ENCODE data around the gene MLPH. TPM values are rescaled to one million over a fixed set of nuclear protein-coding genes. Genes with fewer than 3 reads are reported as not detected.

The MLPH gene
- total and polyA plus RNA-seq, 8 donors, result 61.3 to 657 (median 344) TPM

- TF ChIP-seq EP300 (IDR thresholded peaks at IDR 0.05) (no peak), POLR2AphosphoS5 (IDR thresholded peaks at IDR 0.05) (no peak), CTCF (IDR thresholded peaks at IDR 0.05) (no peak), POLR2A (IDR thresholded peaks at IDR 0.05) (no peak)
- Histone ChIP-seq H3K27me3 (no peaks in the 10 kb centered on the region), H3K36me3 (peaks cover 0 to 59% (median 35%) of the 10 kb centered on the region in 4 donors), H3K4me3 (no peak overlapping the region), H3K27ac (peak overlapping the region in 1 of 5 donors; percentile 16), H3K9me3 (no peaks in the 10 kb centered on the region), H3K4me1 (peaks cover 34 to 49% (median 43%) of the 10 kb centered on the region in 4 donors)
- 73 to 87% (median 80%) methylated on average over 6 of the region's 6 CpGs for whole genome bisulfite sequencing, 5 donors
- intact Hi-C loops (cut with DNase I; ENCODE audit: low total_unique reads), result loop anchor here (5.0 kb wide), 1 partner anchor 58 kb away; no protein-coding TSS in a partner anchor
- DNase-seq, result no peak
Measured at GRCh38 chr2:237514474-237515130, 27.6 kb downstream of the MLPH start.

GRCh38 chr2:237515166-237515565 is 28.1 kb downstream of the MLPH start:
- intact Hi-C loops (cut with DNase I; ENCODE audit: low total_unique reads), result no loop called here
- 88 to 91% (median 90%) methylated on average over 16 of the region's 16 CpGs for WGBS, 5 donors

GRCh38 chr2:237515621-237516275 is 28.7 kb downstream of the MLPH start:
- Histone ChIP-seq H3K27me3 (no peaks in the 10 kb centered on the region), H3K27ac (peak overlapping the region in 2 of 5 donors; percentile 14 to 15), H3K4me1 (peaks cover 24 to 38% (median 35%) of the 10 kb centered on the region in 4 donors), H3K4me3 (no peak overlapping the region), H3K9me3 (no peaks in the 10 kb centered on the region), H3K36me3 (peaks cover 0 to 64% (median 38%) of the 10 kb centered on the region in 4 donors)
- 76 to 92% (median 90%) methylated on average over 3 to 6 of the region's 6 CpGs for WGBS, 5 donors
- TF ChIP-seq EP300 (IDR thresholded peaks at IDR 0.05) (no peak), POLR2AphosphoS5 (IDR thresholded peaks at IDR 0.05) (no peak), CTCF (IDR thresholded peaks at IDR 0.05) (no peak), POLR2A (IDR thresholded peaks at IDR 0.05) (no peak)
- DNase-seq, result no peak
- intact Hi-C loops (cut with DNase I; ENCODE audit: low total_unique reads), result no loop called here

More at GRCh38 chr2:237515166-237515565, 28.1 kb downstream of the MLPH start:
- no peak for DNase-seq
- H3K27ac ChIP-seq, result no peak overlapping the region
- no peaks in the 10 kb centered on the region for H3K9me3 ChIP-seq
- no peak for TF ChIP-seq POLR2AphosphoS5 (IDR thresholded peaks at IDR 0.05)
- no peak for TF ChIP-seq EP300 (IDR thresholded peaks at IDR 0.05)
- TF ChIP-seq CTCF (IDR thresholded peaks at IDR 0.05), result no peak
- no peak for TF ChIP-seq POLR2A (IDR thresholded peaks at IDR 0.05)
- peaks cover 0 to 65% (median 37%) of the 10 kb centered on the region in 4 donors for H3K36me3 ChIP-seq
- no peak overlapping the region for H3K4me3 ChIP-seq
- no peaks in the 10 kb centered on the region for H3K27me3 ChIP-seq
- H3K4me1 ChIP-seq, result peaks cover 30 to 44% (median 41%) of the 10 kb centered on the region in 4 donors

- Histone ChIP-seq H3K27me3 (no peaks in the 10 kb centered on the region), H3K4me3 (no peak overlapping the region), H3K27ac (no peak overlapping the region), H3K36me3 (peaks cover 0 to 53% (median 29%) of the 10 kb centered on the region in 4 donors), H3K9me3 (no peaks in the 10 kb centered on the region), H3K4me1 (peaks cover 14 to 24% (median 21%) of the 10 kb centered on the region in 4 donors)
- 63 to 94% (median 89%) methylated on average over 4 of the region's 4 CpGs for WGBS, 5 donors
- DNase-seq, result no peak
- intact Hi-C loops (cut with DNase I; ENCODE audit: low total_unique reads), result no loop called here
- no peak for TF ChIP-seq CTCF (IDR thresholded peaks at IDR 0.05)
- no peak for TF ChIP-seq EP300 (IDR thresholded peaks at IDR 0.05)
- no peak for TF ChIP-seq POLR2AphosphoS5 (IDR thresholded peaks at IDR 0.05)
- no peak for TF ChIP-seq POLR2A (IDR thresholded peaks at IDR 0.05)
Measured at GRCh38 chr2:237517163-237517562, 30.1 kb downstream of the MLPH start.
